Stimulated activated CD8-positive, alpha-beta memory T cell treated with anti-CD3 and anti-CD28 coated beads, Interleukin-2, amount 100 ng/mL, for 48 hours (primary cell): ENCODE data around the gene ARFGEF2.
"Not testable (repeated sequence)": the region's sequence is repeated elsewhere in the genome, so short reads cannot be mapped to it uniquely, and the experiment has no call there.

Experiments
- DNase-seq, 2 donors: peaks; one replicate each; pipeline ENCODE4 v3.0.0-alpha.2; 2020; ENCODE audit warnings: low read depth in 2 of 2

Gene ARFGEF2

DNA sequence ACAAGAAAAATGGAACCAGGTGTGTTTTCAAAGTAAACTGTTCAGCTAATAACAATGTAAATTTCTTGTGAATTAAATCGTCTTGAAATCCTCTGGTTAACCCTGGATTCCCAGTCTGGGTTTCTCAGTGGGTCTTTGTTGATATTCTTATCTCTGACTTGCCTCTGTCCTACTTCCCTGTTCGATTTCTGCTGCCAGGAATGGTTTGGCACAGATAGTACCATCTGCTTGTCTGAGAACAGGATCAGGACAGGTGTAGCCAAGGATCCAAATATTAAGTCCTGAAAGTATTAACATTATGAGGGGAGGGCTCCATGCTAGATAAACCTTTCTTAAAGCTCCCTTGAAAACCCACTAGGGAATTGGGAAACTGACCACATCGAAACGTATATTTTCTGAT, 30.1 kb downstream of the ARFGEF2 start:
- DNase-seq = no peak

- DNase-seq = no peak
Measured at GRCh38 chr20:48952656-48953055, 31.1 kb downstream of the ARFGEF2 start.

GRCh38 chr20:48953653-48954052, 32.1 kb downstream of the ARFGEF2 start:
- DNase-seq = no peak

GRCh38 chr20:48956052-48956451, 34.5 kb downstream of the ARFGEF2 start:
- no peak for DNase-seq

DNA sequence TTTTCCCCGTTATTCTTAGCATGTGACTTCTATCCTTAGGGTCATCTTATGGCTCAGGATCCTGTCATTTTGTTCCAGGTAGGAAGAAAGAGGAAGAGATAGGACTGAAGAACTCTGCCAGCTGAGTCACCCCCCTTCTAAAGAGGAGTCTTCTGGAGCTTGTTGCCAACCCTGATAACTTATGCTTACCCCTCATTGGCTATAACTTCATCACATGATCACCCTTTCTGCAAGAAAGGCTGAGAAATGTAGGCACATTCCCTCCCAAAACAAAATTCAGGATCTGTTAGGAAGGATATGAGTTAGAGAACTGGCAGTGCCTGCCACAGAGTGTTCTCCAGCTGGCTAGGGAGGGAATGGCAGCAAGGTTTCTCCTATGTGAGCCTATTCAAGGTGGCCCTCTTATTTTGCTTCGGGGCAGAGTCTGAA, 35.6 kb downstream of the ARFGEF2 start:
- DNase-seq = no peak

- no peak for DNase-seq
Measured at GRCh38 chr20:48957533-48957932, 36.0 kb downstream of the ARFGEF2 start.

DNA sequence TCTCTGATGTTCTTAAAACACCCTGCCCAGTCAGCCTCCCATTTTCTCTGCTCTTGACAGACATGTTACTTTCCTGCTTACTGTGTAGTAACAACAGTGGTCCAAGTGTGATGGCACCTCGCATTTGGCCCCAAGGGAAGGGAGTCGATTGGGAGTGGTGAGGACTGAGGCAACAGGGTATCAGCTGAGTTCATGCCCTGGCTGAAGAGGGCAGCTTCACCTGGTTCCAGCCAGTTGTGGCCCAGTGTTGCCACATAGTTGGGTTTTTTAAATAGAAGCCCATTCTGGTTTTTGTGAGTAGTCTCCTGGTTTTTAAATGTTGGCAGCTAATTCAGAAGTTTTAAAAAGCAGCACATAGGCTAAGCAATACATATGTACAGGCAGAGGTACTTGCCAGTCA, 37.2 kb downstream of the ARFGEF2 start:
- no peak for DNase-seq

GRCh38 chr20:48959899-48960550, 38.5 kb downstream of the ARFGEF2 start:
- DNase-seq = no peak

DNA sequence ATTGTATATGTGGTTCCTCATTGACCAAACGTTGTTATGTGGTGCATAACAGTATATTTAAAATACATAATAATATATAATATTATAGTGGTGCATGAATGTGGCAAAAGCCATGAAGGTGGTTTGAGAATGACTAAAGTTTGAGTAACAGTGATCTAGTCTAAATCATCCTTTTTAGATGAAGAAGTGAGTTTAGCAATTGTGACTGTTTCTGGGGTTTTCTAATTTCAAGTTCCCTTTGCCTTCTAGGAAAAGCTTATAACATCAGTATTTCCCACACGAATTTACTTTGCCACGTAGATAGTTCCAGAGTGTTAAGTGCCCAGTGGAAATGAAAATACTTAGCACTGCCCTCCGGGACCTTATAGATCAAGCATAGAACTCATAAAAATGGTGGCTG, 40.9 kb downstream of the ARFGEF2 start:
- DNase-seq = no peak

GRCh38 chr20:48962976-48963771, 41.7 kb downstream of the ARFGEF2 start:
- no peak for DNase-seq

- DNase-seq = no peak
Measured at GRCh38 chr20:48965189-48965910, 43.8 kb downstream of the ARFGEF2 start.

DNA sequence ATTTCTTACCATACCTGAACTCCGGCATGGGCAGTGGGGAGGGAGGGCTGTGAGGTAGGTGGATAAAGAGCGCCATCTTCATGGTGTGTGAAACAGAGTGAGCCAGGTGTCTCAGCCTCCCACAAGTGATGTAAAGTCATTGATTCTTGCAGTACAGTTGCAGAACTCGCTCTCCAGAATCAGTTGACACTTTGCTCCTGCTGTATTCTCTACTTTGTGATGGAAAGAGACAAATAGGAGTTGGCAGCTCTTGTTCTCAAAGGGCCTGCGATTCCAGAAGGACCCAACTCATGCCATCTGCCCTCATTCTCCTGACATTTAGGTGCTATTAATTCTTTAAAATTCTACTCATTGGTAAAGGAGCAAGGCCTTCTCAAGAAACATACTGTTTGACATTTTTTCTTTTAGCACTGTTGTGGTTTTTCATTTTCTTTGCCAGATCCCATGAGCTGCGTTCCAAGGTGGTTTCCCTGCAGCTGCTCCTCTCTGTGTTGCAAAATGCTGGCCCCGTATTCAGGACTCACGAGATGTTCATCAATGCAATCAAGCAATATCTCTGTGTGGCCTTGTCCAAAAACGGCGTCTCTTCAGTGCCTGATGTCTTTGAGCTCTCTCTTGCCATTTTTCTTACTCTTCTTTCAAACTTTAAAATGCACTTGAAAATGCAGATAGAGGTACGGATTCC, 49.3 kb downstream of the ARFGEF2 start:
- DNase-seq = no peak

GRCh38 chr20:48971956-48972355, 50.4 kb downstream of the ARFGEF2 start:
- no peak for DNase-seq

DNA sequence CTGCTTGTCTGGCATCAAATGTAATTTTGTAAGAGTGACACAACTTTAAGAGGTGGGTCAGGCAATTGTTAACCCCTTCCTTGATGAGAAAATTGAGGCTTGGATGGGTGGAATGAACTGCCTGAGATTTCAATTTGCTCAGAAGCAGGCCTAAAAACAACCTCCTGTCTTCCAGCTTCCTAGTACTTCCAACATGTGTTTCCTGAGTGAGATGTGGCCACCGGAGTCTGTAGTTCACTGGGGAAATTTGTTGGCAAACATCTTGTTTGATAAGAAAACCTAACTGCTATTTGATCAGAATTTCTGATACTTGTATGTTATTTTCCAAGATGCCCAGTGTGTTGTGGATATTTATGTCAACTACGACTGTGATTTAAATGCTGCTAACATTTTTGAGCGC, 51.3 kb downstream of the ARFGEF2 start:
- DNase-seq = no peak

DNA sequence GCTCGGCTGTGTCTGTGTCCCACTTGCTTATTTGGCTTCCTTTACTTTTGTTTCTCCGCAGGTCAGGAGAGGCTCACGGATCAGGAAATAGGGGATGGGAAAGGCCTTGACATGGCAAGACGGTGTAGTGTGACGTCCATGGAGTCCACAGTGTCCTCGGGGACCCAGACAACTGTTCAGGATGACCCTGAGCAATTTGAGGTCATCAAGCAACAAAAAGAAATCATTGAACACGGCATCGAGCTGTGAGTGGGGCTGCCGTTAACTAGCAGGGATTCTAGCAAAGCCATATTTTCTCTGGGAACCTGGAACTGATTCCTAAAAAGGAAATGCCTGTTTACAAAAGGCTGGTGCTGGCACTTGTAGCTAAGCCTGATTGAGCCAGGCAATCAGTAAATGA, 54.4 kb downstream of the ARFGEF2 start:
- no peak for DNase-seq

DNA sequence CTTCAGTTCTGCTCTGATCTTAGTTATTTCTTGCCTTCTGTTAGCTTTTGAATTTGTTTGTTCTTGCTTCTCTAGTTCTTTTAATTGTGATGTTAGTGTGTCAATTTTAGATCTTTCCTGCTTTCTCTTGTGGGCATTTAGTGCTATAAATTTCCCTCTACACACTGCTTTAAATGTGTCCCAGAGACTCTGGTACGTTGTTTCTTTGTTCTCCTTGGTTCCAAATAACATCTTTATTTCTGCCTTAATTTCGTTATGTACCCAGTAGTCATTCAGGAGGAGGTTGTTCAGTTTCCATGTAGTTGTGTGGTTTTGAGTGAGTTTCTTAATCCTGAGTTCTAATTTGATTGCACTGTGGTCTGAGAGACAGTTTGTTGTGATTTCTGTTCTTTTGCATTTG, 58.5 kb downstream of the ARFGEF2 start:
- not testable (repeated sequence) for DNase-seq

- DNase-seq = no peak
Measured at GRCh38 chr20:48983423-48984400, 62.2 kb downstream of the ARFGEF2 start.

DNA sequence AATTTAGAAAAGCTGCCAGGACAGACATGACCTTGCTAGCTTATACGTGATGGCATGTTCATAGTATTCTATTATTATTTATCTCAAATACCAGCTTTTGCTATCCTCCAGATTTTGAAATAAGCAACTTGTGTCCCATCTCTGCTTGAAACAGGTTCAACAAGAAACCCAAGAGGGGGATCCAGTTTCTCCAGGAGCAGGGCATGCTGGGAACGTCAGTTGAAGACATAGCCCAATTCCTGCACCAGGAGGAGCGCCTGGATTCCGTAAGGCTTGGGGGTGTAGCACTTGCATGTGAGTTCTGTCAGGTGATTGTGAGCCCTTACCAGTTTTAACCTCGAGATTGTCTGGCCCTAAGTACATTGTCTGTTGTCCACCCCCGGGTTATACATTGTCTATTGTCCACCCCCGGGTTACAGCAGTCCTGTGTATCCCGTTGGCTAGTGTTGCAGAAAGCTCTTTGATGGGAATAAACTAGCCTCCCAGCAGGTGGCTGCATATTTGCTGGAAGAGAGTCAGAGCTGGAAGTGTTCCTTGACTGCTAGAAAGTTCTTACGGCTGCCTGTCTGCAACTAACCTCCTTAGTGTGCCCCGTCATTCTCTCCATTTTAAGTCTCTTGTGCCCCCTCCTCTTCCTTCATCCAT, 63.2 kb downstream of the ARFGEF2 start:
- DNase-seq = no peak

- DNase-seq = no peak
Measured at GRCh38 chr20:48986899-48987298, 65.4 kb downstream of the ARFGEF2 start.

- no peak for DNase-seq
Measured at GRCh38 chr20:48990467-48990866, 69.0 kb downstream of the ARFGEF2 start.
